NCI-H187 (cell line): ENCODE results near the gene PPFIA2.

Experiments
- DNase-seq, 2 experiments: peaks; one replicate each; lab custom pipeline; 2025; lab: John Stamatoyannopoulos, UW

PPFIA2 gene

DNA sequence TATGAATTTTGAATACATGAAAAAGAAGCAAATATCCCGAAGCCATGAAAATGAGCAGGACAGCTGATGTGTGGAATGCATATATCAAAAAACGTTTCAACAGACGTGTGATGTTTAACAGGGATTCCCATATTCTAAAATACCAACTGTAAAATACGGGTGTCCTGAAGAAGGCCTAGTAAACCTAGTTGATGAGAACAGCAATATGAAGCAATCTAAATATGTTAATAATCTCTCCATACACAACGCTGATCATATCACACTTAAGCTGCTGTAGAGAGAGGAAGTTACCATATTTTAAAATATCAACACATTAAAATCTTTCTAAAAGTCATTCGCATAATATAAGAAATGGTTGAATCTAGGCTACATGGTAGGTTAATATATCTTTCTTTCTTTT, 317.5 kb downstream of the PPFIA2 start:
- no peak for DNase-seq

DNA sequence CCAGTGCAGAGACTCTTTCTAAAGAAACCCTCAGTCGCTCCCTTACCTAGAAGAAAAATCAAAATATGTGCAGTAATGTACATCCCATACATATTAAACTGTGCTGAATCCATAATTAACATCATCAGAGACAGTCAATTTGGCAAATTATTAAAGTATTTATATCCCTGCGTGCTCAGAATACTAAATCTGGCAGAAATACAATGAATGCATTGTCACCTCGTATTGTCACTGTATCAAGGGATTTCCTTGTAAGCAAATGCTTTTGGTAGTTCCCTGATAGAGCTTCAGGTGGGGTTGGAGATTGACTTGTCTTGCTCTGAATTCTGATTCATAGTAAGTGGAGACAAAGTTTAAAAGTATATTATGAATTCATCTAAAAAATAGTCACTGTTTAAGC, 319.1 kb downstream of the PPFIA2 start:
- no peak for DNase-seq

DNA sequence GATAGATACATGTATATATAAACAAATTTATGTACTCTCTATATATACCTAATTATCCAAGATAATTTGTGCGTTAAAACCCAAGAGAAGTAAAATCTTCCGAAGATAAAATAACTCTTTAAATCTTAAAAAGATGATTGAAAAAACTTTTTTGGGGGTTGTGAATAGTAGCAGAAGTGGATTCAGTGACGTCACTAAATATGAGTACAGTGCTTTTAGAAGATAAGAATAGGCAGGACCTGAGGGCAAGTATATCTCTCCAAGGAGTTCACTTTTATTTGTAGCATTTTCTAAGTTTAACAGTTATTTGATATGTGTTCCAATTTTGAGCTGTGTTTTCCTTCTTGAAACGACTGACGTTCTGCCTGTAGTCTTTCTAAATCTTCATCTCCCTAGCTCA, 319.8 kb downstream of the PPFIA2 start:
- no peak for DNase-seq

DNA sequence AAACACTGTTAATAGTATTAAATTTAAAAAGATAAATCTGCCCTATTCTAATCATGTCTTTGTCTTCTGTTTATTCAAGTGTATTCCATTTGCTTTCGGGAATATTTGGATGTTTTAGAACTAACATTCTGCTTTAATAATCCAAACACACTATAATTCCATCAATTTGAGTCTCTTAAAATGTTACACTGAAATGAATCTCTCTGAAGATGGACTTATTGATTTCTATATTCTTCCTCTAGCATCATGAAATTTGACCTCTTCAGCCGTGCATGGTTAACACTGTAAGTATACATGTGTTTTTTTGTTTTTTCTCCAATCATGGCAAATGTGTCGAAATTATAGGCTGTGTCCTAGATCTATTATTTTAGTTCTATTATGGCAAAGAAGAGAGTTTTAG, 342.1 kb downstream of the PPFIA2 start:
- no peak for DNase-seq

DNA sequence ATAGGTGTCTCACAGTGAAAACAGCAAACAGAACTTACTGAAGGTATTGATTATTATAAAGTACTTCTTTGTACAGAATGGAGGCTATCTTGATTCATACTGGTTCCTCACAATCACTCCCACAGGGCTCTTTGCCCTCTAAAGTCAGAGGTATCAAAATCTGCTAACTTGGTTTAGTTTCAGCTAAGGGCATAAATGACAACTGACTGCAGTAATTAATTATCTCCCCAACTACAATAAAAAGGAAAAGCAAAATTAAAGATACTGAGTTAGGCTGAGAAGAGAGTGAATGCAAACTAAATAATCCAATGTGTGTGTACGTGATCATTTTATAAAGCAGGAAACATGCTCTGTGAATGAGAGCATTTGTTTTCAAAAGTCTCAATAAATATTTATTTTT, 342.6 kb downstream of the PPFIA2 start:
- no peak for DNase-seq

DNA sequence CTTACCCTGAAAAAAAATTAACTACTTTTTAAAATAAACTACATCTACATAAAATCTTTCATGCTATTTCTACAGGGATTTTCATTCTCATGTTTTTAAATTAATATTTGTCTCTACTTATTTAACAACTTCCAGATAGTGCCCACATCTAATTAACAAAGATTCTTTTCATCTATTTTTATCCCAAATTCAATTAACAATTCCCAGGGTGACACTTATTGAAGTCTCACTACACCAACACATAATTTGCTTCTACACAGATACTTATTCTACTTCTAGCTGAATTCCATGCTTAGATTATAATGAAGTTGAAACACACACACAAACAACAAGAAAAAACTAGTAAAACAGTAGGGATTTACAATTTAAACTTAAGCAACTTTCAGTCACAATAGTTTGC, 344.7 kb downstream of the PPFIA2 start:
- no peak for DNase-seq

DNA sequence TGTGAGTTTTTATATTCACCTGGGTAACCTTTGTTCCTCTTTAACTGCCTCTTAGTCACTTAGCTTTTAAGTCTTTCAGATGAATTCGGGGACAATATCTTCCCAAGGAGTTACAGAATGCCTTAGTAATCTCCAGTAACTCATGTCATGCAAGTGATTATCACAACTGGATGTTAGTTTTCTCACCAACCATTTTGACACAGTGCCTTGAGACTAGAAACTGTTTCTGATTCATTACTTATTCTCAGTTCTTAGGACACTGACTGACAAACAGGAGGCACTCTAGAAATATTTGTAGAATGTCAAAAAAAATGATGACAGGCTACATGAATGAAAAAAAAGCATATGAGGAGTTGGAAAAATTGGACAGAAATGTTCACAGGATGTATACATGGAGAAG, 346.2 kb downstream of the PPFIA2 start:
- DNase-seq: no peak

DNA sequence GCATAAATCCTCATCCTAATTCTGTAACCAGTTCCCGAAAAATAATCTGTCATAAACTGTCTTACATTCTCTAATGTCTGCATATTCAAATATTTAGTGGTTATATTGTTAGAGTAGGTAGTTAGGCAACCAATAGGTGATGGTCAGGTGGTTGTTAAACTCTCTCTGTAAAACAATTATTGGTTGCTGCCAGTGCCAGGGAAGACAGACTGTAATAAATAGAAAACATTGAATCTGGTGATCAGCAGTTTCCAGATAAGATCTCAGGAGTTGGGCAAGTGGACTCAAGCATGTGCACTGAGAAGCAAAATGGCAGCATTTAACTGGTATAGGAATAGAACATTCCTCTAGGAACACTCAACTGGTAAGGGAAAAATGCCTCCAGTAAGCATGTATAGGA, 355.8 kb downstream of the PPFIA2 start:
- no peak for DNase-seq

DNA sequence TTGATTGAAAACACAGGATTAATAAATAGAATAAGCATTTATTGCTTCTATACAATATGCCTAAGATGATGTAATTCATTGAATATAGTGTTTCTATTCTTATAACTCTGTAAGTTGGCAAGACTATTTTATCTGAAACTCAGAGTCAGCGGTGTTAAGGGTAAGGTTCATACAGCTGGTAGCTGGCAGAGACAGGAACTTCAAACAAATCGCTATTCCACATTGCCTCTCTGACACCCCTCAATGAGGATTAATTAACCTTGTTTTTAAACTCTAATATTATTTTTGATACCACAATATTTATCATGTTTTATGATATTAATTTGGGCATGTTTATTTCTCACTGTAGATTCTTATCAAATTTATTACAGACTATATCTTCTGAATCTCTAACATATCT, 357.9 kb downstream of the PPFIA2 start:
- no peak for DNase-seq

DNA sequence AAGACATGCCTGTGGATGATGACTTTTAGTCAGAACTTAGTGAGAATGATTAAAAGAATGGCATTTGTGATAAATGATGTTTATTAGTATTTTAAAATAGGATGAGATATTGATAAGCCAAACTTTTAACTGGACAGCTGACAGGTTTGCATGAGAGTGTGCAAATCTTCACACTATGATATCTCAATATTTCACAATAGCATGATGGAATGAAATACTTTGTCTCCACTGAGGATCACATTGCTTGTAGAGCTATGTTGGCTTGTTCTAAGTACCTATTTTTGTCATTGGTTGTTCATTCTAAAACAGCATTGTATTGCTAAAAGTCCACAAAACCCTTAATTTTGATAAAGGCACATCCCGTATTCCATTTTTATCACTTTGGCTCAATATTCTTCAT, 359.1 kb downstream of the PPFIA2 start:
- no peak for DNase-seq

DNA sequence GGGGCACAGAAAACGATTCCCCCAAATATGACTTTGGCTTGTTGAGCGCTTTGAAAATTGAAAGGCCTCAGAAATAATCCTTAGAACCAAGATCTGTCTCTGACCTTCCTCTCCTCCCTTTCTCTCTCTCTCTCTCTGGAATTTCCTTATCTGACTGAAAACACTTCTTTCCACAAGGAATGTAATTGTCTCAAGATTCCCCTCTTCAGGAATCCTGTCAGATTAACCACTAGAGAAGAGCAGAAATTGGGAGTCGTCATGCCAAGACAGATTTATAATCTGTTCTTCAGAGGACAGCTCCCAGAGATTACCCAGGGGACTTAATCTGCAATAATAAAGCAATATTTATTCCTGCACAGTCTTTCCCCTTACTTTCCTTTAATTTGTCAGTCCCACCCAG, 363.7 kb downstream of the PPFIA2 start:
- no peak for DNase-seq

DNA sequence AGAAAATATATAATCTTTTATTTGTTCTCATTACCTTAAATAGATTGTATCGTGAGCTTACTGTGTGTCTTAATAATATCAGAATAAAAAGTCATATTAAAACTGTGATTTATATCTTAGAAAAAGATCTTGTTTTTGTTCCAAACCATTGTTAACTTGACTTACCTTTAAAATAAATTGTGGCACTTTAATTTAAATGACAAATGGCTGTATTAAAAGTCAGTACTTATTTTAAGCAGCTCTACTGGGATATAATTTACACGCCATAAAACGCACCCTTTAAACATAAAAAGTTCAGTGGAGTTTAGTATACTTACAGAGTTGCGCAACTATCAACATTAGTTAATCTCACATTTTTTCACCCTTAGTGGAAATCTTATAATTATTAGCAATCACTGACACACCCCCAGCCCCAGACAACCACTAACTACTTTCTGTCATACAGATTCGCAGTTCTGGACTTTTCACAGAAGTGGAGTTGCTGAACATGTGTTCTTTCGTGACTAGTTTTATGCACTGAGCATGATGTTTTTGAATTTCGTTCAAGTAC, 369.5 kb downstream of the PPFIA2 start:
- no peak for DNase-seq

DNA sequence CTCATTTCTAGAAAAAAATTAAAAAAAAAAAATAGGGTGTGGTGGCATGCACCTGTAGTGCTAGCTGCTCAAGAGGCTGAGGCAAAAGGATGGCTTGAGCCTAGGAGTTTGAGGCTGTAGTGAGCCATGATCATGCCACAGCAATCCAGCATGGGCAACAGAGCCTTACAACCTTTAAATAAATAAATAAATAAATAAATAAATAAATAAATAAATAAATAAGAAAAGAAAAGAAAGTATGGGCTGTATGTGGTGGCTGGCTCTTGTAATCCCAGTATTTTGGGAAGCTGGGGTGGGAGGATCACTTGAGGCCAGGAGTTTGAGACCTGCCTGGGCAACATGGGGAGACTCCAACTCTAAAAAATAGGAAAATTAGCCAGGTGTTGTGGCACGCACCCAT, 373.0 kb downstream of the PPFIA2 start:
- DNase-seq: no peak

DNA sequence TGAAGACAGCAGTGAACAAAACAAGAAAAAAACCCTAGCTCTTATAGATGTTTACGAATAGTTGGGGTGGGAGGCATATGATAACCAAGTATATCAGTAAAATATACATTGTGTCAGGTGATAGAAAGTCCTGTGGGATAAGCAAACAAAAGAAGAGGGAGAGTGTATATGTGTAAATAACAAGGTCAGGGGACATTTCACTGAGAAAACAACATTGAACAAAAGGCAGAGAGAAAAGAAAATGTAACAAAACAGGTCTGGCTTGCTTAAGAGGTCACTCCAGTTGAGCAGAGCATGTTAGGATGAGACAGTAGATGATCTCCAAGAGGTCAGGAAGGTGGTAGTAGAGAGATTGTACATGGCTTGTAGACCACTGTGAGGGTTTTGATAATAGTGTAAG, 377.2 kb downstream of the PPFIA2 start:
- no peak for DNase-seq

DNA sequence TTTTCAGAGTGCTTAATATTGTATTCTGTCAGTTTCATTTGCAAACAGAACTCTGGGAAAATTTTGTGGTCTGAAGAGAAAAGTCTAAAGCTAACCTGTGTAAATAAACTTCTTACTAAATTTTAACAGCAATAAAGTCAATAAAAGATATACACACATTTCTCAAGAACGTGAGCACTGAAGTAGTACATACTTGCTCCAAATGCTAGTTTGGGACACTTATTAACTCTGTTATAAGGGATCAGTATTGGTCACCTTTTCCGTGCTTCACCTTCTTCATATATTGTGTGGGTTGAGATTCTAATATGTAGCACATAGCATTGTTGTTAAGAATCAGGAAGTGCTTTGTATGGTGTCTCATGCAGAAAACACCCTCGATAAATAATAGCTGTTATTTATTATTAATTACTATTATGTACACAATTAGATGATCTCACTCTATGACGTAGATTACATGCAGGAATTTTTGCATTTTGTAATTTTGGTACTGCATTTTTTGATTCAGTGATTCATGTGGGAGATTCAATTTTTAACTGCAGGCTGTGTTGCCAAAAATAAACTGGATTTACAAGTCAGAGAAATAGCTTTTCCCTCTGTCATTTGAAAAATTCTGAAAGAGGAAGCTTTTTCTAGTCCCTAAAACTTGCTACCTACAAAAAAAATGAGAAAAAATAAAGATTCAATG, 380.4 kb downstream of the PPFIA2 start:
- DNase-seq: no peak

DNA sequence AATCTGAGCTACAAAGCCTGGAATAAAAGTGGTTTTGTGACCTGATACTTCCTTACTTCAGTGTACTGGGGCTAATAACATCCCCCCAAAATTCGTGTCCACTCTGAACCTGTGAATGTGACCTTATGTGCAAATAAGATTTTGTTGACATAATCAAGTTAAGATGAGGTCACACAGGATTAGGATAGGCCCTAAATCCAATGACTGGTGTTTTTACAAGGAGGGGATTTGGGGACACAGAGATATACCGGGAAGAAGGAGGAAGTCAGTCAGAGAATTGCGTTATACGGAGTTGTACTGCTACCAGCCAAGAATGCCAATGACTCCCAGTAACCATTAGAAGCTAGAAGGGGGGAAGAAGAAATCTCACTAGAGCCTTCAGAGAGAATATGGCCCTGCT, 381.4 kb downstream of the PPFIA2 start:
- DNase-seq: no peak

DNA sequence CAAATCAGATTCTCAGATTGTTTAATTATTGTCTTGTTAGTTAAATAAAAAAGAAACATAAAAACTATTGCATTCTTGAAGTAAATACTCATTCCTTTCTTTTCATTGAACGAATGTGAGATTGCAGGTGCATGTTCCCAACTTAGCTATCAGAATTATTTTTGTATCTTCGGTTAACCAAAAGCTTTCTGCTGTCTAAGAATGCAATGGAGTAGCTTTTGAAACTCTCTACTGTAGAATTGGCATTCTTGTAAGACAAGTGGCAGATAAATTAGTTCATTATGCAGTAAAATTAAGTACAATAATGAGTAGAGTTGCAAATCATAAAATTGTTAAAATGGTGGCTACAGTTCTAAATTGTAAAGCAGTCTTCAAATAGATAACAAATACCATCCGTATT, 383.2 kb downstream of the PPFIA2 start:
- no peak for DNase-seq

DNA sequence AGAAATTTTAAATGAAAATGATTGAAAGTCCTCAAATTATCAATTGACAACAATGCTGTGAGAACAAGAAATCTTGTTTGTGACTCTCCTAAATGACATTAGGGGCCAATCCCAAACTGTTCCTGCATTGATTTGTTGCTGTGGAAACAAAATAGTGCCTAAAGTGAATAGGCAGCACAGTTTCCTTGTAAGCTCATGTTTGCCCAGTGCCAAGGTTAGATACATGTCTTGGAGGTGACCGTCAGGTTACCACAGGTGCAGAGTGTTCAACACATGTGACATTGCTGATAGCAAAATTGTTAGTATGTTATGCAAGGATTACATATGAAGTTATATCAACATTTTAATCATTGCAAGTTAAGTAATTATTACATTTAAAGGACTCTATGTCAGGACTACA, 388.7 kb downstream of the PPFIA2 start:
- no peak for DNase-seq

DNA sequence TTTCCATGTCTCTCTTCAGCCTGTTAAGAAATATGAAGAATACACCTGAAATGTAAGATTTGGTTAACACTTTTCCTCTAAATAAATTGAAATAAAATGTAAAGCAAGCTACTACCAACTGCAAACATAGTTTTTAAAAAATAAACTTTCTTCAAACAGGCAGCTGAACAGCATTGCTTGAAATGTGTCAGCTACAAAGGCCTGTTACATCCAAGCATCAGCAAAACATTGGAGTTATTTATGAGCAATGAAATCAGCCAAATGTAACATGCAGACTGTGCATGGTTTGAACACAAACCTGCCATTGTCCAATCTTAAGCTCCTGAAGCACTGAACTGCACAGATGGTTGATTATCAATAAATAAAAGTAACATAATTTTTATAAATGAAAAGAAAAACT, 390.0 kb downstream of the PPFIA2 start:
- DNase-seq: no peak

DNA sequence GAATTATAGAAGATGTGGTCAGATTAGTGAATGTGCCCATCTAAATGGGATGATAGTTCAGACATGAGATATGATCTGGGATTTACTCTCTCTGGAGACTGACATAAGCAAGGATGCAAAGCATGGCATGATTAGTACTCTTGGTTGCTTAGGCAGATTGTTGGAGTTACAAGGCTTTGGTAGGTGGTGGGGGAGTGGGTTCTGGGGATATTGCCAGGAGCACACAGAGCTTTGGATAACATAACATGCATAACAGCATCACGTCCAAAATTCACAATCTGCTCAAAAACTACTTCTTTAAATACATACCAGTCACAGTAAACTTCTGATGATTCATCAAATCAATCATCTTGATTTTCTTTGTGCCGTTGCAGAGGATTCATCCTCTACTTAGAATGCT, 393.9 kb downstream of the PPFIA2 start:
- DNase-seq: no peak

DNA sequence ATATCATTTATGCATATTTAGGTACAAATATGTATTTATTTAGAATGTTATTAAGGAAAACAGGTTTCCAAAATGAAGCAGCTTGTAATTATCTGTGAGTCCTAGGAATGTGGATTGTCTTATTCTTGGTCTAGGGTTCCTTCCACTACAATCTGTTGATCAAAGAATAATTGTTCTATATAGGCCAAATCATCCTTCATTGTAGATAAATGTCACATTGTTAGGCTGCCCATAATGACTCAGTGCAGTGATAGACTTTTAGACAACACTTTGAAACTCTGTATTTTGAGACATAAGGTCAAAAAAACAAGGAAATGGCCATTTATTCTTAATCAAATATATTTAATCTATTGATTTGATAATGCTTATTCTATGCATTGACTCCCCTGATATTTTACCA, 398.2 kb downstream of the PPFIA2 start:
- no peak for DNase-seq

DNA sequence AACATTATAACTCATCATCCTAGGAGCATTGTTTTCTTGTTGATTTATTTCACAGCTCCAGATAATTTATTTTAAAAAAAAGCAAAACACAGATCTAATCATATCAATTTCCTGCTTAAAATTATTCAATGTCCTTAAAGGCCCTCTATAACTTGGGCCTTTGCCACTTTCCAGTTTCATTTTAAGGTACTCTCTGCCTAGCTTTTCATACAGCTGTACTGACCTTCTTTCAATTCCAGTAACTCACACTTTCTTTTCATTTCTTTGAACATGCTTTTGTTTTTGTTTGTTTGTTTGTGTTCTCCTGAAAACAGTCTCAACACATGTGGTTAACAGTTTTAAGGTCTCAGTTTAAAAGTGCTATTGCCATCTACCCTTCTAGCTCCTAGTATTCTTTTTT, 399.4 kb downstream of the PPFIA2 start:
- DNase-seq: no peak

DNA sequence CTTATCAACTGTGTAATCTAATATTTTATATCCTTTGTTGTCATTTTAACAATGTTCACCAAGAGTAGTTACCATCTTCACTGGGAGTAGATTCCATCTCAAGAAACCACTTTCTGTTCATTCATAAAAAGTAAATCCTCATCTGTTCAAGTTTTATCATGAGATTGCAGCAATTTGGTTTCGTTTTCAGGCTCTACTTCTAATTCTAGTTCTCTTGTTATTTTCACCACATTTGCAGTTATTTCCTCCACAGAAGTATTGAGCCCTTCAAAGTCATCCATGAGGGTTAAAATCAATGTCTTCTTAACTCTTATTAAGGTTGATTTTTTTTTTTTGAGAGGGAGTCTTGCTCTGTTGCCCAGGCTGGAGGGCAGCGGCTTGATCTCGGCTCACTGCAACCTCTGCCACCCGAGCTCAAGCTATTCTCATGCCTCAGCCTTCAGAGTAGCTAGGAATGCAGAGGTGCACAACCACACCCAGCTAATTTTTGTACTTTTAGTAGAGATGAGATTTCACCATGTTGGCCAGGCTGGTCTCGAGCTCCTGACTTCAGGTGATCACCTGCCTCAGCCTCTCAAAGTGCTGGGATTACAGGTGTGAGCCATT, 404.7 kb downstream of the PPFIA2 start:
- DNase-seq: no peak

DNA sequence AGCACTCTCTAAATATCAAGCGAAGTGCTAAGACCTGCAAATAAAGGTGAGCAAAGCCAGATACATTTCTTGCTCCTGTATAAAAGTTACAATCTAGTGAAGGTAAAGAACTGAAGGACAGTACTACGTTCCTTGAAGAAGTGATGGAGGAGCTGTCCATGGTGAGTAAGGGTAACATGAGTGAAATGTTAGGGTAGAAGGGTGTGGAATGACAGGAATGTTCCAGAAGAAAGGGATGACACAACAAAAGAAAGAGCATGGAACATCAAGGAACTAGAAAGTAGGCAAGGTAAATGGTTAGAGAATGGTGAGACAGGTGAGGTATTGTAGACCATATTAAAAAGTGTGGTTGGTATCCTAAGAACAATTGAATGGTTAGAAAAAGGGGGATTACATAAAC, 408.8 kb downstream of the PPFIA2 start:
- no peak for DNase-seq
